Ascending aorta (tissue), 2 donors: ENCODE data around the gene ABCC12. TPM values are rescaled to one million over a fixed set of nuclear protein-coding genes. Genes with fewer than 3 reads are reported as not detected.

Experiments
- DNase-seq, 2 donors: peaks; one replicate each; pipeline ENCODE4 v3.0.0-alpha.2; 2019; ENCODE audit warnings: low spot score in 2 of 2
- H3K27ac ChIP-seq, 2 donors: fragments of 200-600 bp; sonication (generic); one replicate each; pipeline ENCODE4 v1.5.1; 2016 to 2017; ENCODE audit warnings: mild to moderate bottlenecking in 1 of 2
- H3K27me3 ChIP-seq: fragments of 200-600 bp; sonication (generic); one replicate; pipeline ENCODE4 v1.5.1; 2017
- H3K36me3 ChIP-seq, 2 donors: fragments of 200-600 bp; sonication (generic); one replicate each; pipeline ENCODE4 v1.5.1; 2016
- H3K4me1 ChIP-seq, 2 donors: fragments of 200-600 bp; sonication (generic); one replicate each; pipeline ENCODE4 v1.5.1; 2016 to 2017; ENCODE audit warnings: mild to moderate bottlenecking in 1 of 2
- H3K4me3 ChIP-seq, 2 donors: fragments of 200-600 bp; sonication (generic); one replicate each; pipeline ENCODE4 v1.5.1; 2016 to 2017; ENCODE audit warnings: mild to moderate bottlenecking in 1 of 2
- H3K9me3 ChIP-seq, 2 donors: fragments of 200-600 bp; sonication (generic); one replicate each; pipeline ENCODE4 v1.5.1; 2016
- intact Hi-C: fragments of 100-400 bp; cut with DNase I; formaldehyde crosslinking; loops from one replicate; pipeline ENCODE4 v1.15.1; 2023
- total RNA-seq: library from RNA; depleted of rRNA; stranded (reverse); fragments of >200 nt; gene quantifications from one replicate; pipeline ENCODE4 v1.1.0, GENCODE V29; 2016
- TF ChIP-seq, protein P1 (sequence below), 3 experiments: fragments of 200-600 bp in 2 of 3; fragments of 450-650 bp in 1 of 3; sonication (generic) in 2 of 3; IDR thresholded peaks; one replicate each; pipeline ENCODE4 v1.5.1; 2016 to 2019; ENCODE audit warnings: antibody characterized with exemption in 3 of 3, mild to moderate bottlenecking in 1 of 3, moderate library complexity in 1 of 3

Gene ABCC12
- total RNA-seq, 1 donor from 2014 or later: not detected

DNA sequence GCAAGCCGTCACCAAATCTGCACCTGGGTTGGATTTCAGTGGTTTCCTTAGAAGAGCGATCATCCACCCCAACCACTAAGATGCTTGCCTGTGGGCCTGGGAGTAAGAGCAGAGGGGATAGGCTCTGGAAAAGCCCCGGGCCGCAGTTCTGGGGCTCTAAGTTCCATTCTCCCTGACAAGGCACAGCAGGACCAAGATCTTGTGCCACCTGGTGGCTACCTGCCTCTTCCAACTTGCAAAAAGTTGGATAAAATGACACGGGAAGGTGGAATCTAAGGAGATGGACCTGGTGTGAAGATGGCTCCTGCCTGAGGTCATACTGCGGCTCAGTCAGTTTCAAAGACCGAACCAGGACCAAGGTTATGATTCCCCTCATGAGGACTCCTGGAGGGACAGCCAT is 42.3 kb downstream of the ABCC12 start:
- TF ChIP-seq, protein P1, sequence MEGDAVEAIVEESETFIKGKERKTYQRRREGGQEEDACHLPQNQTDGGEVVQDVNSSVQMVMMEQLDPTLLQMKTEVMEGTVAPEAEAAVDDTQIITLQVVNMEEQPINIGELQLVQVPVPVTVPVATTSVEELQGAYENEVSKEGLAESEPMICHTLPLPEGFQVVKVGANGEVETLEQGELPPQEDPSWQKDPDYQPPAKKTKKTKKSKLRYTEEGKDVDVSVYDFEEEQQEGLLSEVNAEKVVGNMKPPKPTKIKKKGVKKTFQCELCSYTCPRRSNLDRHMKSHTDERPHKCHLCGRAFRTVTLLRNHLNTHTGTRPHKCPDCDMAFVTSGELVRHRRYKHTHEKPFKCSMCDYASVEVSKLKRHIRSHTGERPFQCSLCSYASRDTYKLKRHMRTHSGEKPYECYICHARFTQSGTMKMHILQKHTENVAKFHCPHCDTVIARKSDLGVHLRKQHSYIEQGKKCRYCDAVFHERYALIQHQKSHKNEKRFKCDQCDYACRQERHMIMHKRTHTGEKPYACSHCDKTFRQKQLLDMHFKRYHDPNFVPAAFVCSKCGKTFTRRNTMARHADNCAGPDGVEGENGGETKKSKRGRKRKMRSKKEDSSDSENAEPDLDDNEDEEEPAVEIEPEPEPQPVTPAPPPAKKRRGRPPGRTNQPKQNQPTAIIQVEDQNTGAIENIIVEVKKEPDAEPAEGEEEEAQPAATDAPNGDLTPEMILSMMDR (IDR thresholded peaks at IDR 0.05): no peak
- Histone ChIP-seq H3K4me1 (no peaks in the 10 kb centered on the region), H3K36me3 (no peaks in the 10 kb centered on the region), H3K4me3 (no peak overlapping the region), H3K27ac (no peak overlapping the region), H3K9me3 (no peaks in the 10 kb centered on the region), H3K27me3 (no peaks in the 10 kb centered on the region)
- intact Hi-C loops: no loop called here
- no peak for DNase-seq

GRCh38 chr16:48113001-48113400 is 42.8 kb downstream of the ABCC12 start:
- H3K9me3 ChIP-seq: no peaks in the 10 kb centered on the region

DNA sequence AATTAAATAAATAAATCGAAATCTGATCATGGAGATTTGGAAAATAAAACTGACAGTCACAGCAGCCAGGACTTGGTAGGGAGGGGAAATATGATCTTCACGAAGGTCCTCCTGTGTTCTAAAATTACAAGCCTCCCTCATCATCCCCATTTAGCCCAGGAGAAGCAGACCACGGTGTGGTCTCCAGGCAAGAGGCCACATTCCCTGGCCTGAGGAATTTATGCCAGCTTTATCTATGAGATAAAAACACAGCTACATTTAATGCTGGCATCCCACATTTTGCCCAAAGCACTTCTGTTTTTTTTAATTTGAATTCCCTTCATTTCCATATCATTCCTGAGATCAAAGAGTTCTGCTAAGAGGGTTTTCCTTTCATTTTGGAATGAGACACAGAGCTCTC is 43.2 kb downstream of the ABCC12 start:
- Histone ChIP-seq H3K4me1 (no peaks in the 10 kb centered on the region), H3K4me3 (no peak overlapping the region), H3K9me3 (no peaks in the 10 kb centered on the region), H3K27me3 (no peaks in the 10 kb centered on the region), H3K27ac (no peak overlapping the region), H3K36me3 (no peaks in the 10 kb centered on the region)
- DNase-seq: no peak
- intact Hi-C loops: no loop called here
- TF ChIP-seq, protein P1 (IDR thresholded peaks at IDR 0.05): no peak

More at GRCh38 chr16:48113001-48113400, 42.8 kb downstream of the ABCC12 start:
- intact Hi-C loops: no loop called here
- H3K36me3 ChIP-seq: no peaks in the 10 kb centered on the region
- no peak overlapping the region for H3K27ac ChIP-seq
- no peaks in the 10 kb centered on the region for H3K4me1 ChIP-seq
- H3K27me3 ChIP-seq: no peaks in the 10 kb centered on the region
- H3K4me3 ChIP-seq: no peak overlapping the region
- TF ChIP-seq, protein P1 (IDR thresholded peaks at IDR 0.05): no peak
- DNase-seq: no peak

DNA sequence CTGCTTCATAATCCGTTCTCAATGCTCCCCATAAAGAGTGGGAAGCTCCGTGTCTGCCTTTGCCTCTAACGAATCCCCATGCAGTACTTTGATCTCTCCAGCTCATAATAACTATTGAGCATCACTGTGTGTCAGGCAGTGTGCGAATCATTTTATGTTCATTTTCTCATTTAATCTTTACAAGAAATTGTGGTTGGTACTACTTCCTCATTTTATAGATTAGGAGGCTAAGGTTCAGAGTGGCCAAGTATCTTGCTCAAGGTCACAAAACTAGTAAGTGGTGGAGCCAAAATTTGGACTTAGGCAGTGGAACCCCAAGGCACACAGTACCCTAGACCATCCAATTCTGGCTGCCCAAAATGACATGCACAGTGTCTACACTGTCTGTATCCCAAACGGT is 44.8 kb downstream of the ABCC12 start:
- Histone ChIP-seq H3K9me3 (no peaks in the 10 kb centered on the region), H3K4me1 (no peaks in the 10 kb centered on the region), H3K4me3 (no peak overlapping the region), H3K36me3 (no peaks in the 10 kb centered on the region), H3K27ac (no peak overlapping the region), H3K27me3 (no peaks in the 10 kb centered on the region)
- TF ChIP-seq, protein P1 (IDR thresholded peaks at IDR 0.05): no peak
- no peak for DNase-seq
- intact Hi-C loops: no loop called here

GRCh38 chr16:48110000-48110399 is 45.8 kb downstream of the ABCC12 start:
- H3K9me3 ChIP-seq: no peaks in the 10 kb centered on the region
- H3K27ac ChIP-seq: no peak overlapping the region
- no peak for DNase-seq
- H3K4me3 ChIP-seq: no peak overlapping the region
- H3K27me3 ChIP-seq: no peaks in the 10 kb centered on the region
- H3K36me3 ChIP-seq: no peaks in the 10 kb centered on the region
- intact Hi-C loops: no loop called here
- no peaks in the 10 kb centered on the region for H3K4me1 ChIP-seq
- TF ChIP-seq, protein P1 (IDR thresholded peaks at IDR 0.05): no peak

DNA sequence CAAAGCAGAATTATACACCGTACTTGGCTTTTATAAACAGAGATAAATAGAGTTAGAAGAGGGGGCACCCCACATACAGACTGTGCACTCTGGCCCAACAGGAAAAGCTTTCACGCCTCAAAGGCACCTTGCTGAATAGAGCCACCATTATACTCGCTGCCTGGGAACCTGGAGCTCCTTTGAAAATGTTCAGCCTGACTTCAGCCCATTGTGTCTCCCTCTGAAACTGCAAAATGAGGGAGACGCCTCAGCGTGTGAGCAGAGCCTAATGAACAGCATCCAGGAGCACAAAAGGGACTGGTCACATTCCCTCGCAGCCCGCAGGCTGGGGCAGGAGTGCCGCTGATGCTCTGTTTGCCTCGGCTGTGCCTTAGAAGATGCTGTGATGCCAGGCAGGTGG is 46.3 kb downstream of the ABCC12 start:
- H3K9me3 ChIP-seq: no peaks in the 10 kb centered on the region
- intact Hi-C loops: no loop called here
- no peaks in the 10 kb centered on the region for H3K4me1 ChIP-seq
- no peak for DNase-seq
- H3K27me3 ChIP-seq: no peaks in the 10 kb centered on the region
- H3K4me3 ChIP-seq: no peak overlapping the region
- H3K27ac ChIP-seq: no peak overlapping the region
- H3K36me3 ChIP-seq: no peaks in the 10 kb centered on the region
- TF ChIP-seq, protein P1 (IDR thresholded peaks at IDR 0.05): no peak
